GM12878 (cell line): ENCODE data around the gene CSMD2. TPM values are rescaled to one million over a fixed set of nuclear protein-coding genes. Genes with fewer than 3 reads are reported as not detected.
A peak's percentile ranks its signal among the peaks of the same experiment; 100 is the strongest.

ENCODE experiments used
- ATAC-seq: fragments of 200-7000 bp; cut with Tn5 transposase; 3 replicates; pipeline ENCODE4 v1.9.1; 2020; ENCODE audit warnings: mild to moderate bottlenecking, moderate library complexity
- BruUV-seq: library from RNA; stranded (reverse); fragments of 400-500 nt; replicated peaks from 2 replicates; lab custom pipeline; 2021; lab: Mats Ljungman, UMichigan
- CTCF ChIA-PET: fragments of 300-600 bp; sonication (Branson Sonifier 250); formaldehyde crosslinking; extraction: SDS; loops from one replicate; lab custom pipeline; 2021; ENCODE audit warnings: inconsistent platforms; lab: Yijun Ruan, JAX
- POLR2A ChIA-PET: fragments of 350-600 bp; formaldehyde crosslinking; extraction: SDS; loops from one replicate; lab custom pipeline; 2021; ENCODE audit warnings: inconsistent platforms; lab: Charles Lee
- RAD21 ChIA-PET: fragments of 300-600 bp; sonication (Branson Sonifier 250); formaldehyde crosslinking; loops from one replicate; lab custom pipeline; 2023; ENCODE audit warnings: antibody characterized with exemption; ENCODE audit not compliant: unreplicated experiment; lab: Charles Lee
- SMC1A ChIA-PET: fragments of 300-600 bp; sonication (Branson Sonifier 250); formaldehyde crosslinking; loops from one replicate; lab custom pipeline; 2023; ENCODE audit not compliant: unreplicated experiment, uncharacterized antibody; lab: Charles Lee
- DNase-seq: peaks from one replicate; pipeline ENCODE4 v3.0.0-alpha.2; 2011; ENCODE audit warnings: low read depth, low spot score
- FAIRE-seq: peaks from 3 replicates; lab custom pipeline; 2011; peaks lifted over from hg19 to GRCh38; lab: Jason Lieb, UNC
- H2AFZ ChIP-seq: 2 replicates; pipeline ENCODE4 v1.6.0; 2011; ENCODE audit warnings: low read depth, low read length, control low read depth; ENCODE audit not compliant: control insufficient read depth
- H3K27ac ChIP-seq: 2 replicates; pipeline ENCODE4 v1.5.1; 2011; ENCODE audit warnings: control low read depth; ENCODE audit not compliant: control insufficient read depth, insufficient read depth
- H3K27me3 ChIP-seq, 2 experiments: replicated peaks in 1 of 2; 2 replicates each; pipeline versions ENCODE4 v1.6.0 to v1.6.1; 2011; ENCODE audit warnings: low read length in 1 of 2; ENCODE audit not compliant: control insufficient read depth in 2 of 2, insufficient read depth in 2 of 2
- H3K36me3 ChIP-seq, 2 experiments: 2 replicates each; pipeline ENCODE4 v1.5.1; 2011; ENCODE audit warnings: low read length in 1 of 2; ENCODE audit not compliant: control insufficient read depth in 2 of 2, insufficient read depth in 2 of 2
- H3K4me1 ChIP-seq: 2 replicates; pipeline ENCODE4 v1.6.1; 2011; ENCODE audit warnings: mild to moderate bottlenecking, low read length, moderate library complexity, mixed read lengths; ENCODE audit not compliant: control insufficient read depth, insufficient read depth
- H3K4me2 ChIP-seq: 2 replicates; pipeline ENCODE4 v1.6.0; 2011; ENCODE audit warnings: control low read depth; ENCODE audit not compliant: control insufficient read depth, insufficient read depth
- H3K4me3 ChIP-seq: fragments of 200-600 bp; sonication (generic); 2 replicates; pipeline ENCODE4 v1.5.1; 2016
- H3K79me2 ChIP-seq: 2 replicates; pipeline ENCODE4 v1.6.0; 2011; ENCODE audit warnings: low read length; ENCODE audit not compliant: control insufficient read depth, insufficient read depth
- H3K9ac ChIP-seq: 2 replicates; pipeline ENCODE4 v1.8.0; 2011; ENCODE audit warnings: low read length, control low read depth, mixed read lengths; ENCODE audit not compliant: control insufficient read depth, insufficient read depth
- H3K9me3 ChIP-seq: replicated peaks from 3 replicates; pipeline ENCODE4 v1.5.1; 2011; ENCODE audit warnings: mild to moderate bottlenecking, low read length; ENCODE audit not compliant: control insufficient read depth, insufficient read depth
- H4K20me1 ChIP-seq: 2 replicates; pipeline ENCODE4 v1.6.0; 2011; ENCODE audit not compliant: control insufficient read depth, insufficient read depth
- ASH2L ChIP-seq: fragments of 300-600, 200-600 bp; sonication (generic); IDR thresholded peaks from 2 replicates; pipeline ENCODE4 v1.6.1; 2017; ENCODE audit warnings: low read depth, mild to moderate bottlenecking, borderline replicate concordance
- ATF7 ChIP-seq: fragments of 450-650 bp; IDR thresholded peaks from 2 replicates; pipeline ENCODE4 v1.6.1; 2016; ENCODE audit warnings: low read depth, mild to moderate bottlenecking
- BACH1 ChIP-seq: fragments of 450-650 bp; IDR thresholded peaks from 2 replicates; pipeline ENCODE4 v1.6.1; 2017; ENCODE audit warnings: mild to moderate bottlenecking, borderline replicate concordance
- CEBPZ ChIP-seq: fragments of 150-350 bp; IDR thresholded peaks from 2 replicates; pipeline ENCODE4 v1.6.1; 2016; ENCODE audit warnings: low read depth, low read length
- ESRRA ChIP-seq: IDR thresholded peaks from 2 replicates; pipeline ENCODE4 v1.6.1; 2012; ENCODE audit warnings: mild to moderate bottlenecking, low read length, improper control_type of control experiment
- FOXK2 ChIP-seq: fragments of 450-650 bp; IDR thresholded peaks from 2 replicates; pipeline ENCODE4 v1.6.1; 2017; ENCODE audit warnings: mild to moderate bottlenecking, moderate library complexity
- HDAC6 ChIP-seq: fragments of 200-600 bp; sonication (generic); IDR thresholded peaks from one replicate; pipeline ENCODE4 v1.8.0; 2017; ENCODE audit warnings: antibody characterized with exemption; ENCODE audit not compliant: unreplicated experiment
- PAX5 ChIP-seq: IDR thresholded peaks from 2 replicates; pipeline ENCODE4 v1.6.1; 2011; ENCODE audit warnings: low read depth, low read length, borderline replicate concordance
- SP1 ChIP-seq: IDR thresholded peaks from one replicate; pipeline ENCODE4 v1.6.1; 2011; ENCODE audit warnings: low read depth, low read length
- TARDBP ChIP-seq: IDR thresholded peaks from 2 replicates; pipeline ENCODE4 v1.6.1; 2016; ENCODE audit warnings: borderline replicate concordance
- ZNF207 ChIP-seq: fragments of 450-650 bp; IDR thresholded peaks from 2 replicates; pipeline ENCODE4 v1.6.1; 2014; ENCODE audit warnings: antibody characterized with exemption, mild to moderate bottlenecking, borderline replicate concordance
- WGBS: methylation state at CpG from one replicate; pipeline ENCODE4 v1.1.6; 2016; ENCODE audit warnings: low lambda C conversion rate; ENCODE audit not compliant: insufficient replicate concordance, insufficient coverage; ENCODE audit errors: missing lambda C conversion rate; 5-methylcytosine and 5-hydroxymethylcytosine counted together
- in situ Hi-C: fragments of 300-500 bp; cut with MboI; formaldehyde crosslinking; loops from 9 replicates; pipeline ENCODE4 v1.14.3; 2018; ENCODE audit warnings: mixed read lengths
- intact Hi-C: fragments of 100-400 bp; cut with micrococcal nuclease; formaldehyde crosslinking; loops from one replicate; pipeline ENCODE4 v1.14.2; 2022; ENCODE audit not compliant: unreplicated experiment
- polyA plus RNA-seq, 11 experiments: library from polyadenylated mRNA; depleted of rRNA in 4 of 11; unstranded in 6 of 11; stranded (reverse) in 5 of 11; fragments of >200 nt; fragmentation: Nextera tagmentation in 4 of 11; fragmentation: Illumina TruSeq in 1 of 11; extraction: Ambion mirVana in 4 of 11; extraction: Trizol in 1 of 11; gene quantifications; 1 replicate in 1 of 11; 2 replicates in 10 of 11; pipeline versions ENCODE4 v1.2.1 to v1.2.3, GENCODE V29; 2011 to 2016; ENCODE audit warnings: inconsistent platforms in 2 of 11, missing spikeins in 2 of 11, low read depth in 1 of 11
- total RNA-seq, 4 experiments: library from RNA; depleted of rRNA in 3 of 4; stranded (reverse); fragments of >200 nt in 3 of 4; fragmentation: Illumina TruSeq in 1 of 4; extraction: Trizol in 1 of 4; gene quantifications; 2 replicates each; pipeline versions ENCODE4 v1.2.1 to v1.2.3, GENCODE V29; 2013 to 2021
- TF ChIP-seq, protein P1 (sequence below): IDR thresholded peaks from 2 replicates; pipeline ENCODE4 v1.6.1; 2012; ENCODE audit warnings: mild to moderate bottlenecking, low read depth, low read length

Gene CSMD2
- total and polyA plus RNA-seq, 10 of the 15 experiments (the other 5 are each of a cell fraction or from before 2014, with no cell fraction given), result under 0.01 TPM; not detected in 9

DNA sequence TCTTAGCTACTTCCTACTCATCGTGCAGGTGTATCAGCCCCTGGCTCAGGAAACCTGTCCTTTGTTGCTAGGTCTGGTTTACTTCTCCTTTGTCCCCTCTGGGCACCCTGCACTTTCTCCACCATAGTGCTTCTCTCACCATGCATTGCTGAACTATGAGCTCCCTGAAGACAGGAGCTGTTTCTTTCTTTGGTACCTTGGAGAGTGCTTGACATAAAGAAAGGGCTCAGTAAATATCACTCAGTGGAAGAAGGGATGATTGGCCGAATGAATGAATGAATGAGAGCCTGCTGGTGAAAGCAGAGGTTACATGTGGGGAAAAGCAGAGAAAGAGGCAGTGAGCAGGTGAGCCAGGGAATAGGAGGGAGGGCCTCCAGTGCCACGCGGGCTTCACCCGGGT is 310.9 kb downstream of the CSMD2 start:
- no TSS peak for BruUV-seq
- FAIRE-seq, result no peak
- H3K4me2 ChIP-seq, result no peak overlapping the region
- intact Hi-C loops (no loop called here), in situ Hi-C loops (no loop called here)
- no peak for ATAC-seq
- H3K27me3 ChIP-seq, result no peaks in the 10 kb centered on the region; a peak in 1 of 4 replicates
- DNase-seq, result no peak
- H3K79me2 ChIP-seq, result no peaks in the 10 kb centered on the region
- ChIA-PET POLR2A (no interaction called here), SMC1A (no interaction called here), RAD21 (no interaction called here), CTCF (no interaction called here)
- TF ChIP-seq, protein P1, sequence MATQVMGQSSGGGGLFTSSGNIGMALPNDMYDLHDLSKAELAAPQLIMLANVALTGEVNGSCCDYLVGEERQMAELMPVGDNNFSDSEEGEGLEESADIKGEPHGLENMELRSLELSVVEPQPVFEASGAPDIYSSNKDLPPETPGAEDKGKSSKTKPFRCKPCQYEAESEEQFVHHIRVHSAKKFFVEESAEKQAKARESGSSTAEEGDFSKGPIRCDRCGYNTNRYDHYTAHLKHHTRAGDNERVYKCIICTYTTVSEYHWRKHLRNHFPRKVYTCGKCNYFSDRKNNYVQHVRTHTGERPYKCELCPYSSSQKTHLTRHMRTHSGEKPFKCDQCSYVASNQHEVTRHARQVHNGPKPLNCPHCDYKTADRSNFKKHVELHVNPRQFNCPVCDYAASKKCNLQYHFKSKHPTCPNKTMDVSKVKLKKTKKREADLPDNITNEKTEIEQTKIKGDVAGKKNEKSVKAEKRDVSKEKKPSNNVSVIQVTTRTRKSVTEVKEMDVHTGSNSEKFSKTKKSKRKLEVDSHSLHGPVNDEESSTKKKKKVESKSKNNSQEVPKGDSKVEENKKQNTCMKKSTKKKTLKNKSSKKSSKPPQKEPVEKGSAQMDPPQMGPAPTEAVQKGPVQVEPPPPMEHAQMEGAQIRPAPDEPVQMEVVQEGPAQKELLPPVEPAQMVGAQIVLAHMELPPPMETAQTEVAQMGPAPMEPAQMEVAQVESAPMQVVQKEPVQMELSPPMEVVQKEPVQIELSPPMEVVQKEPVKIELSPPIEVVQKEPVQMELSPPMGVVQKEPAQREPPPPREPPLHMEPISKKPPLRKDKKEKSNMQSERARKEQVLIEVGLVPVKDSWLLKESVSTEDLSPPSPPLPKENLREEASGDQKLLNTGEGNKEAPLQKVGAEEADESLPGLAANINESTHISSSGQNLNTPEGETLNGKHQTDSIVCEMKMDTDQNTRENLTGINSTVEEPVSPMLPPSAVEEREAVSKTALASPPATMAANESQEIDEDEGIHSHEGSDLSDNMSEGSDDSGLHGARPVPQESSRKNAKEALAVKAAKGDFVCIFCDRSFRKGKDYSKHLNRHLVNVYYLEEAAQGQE, result peak; percentile 18; the same call in 1 of the 2 replicates
- TF ChIP-seq SP1, result no peak
- WGBS, result 58% methylated on average over 5 of the region's 5 CpGs
- no peak overlapping the region for H2AFZ ChIP-seq
- H3K4me3 ChIP-seq, result no peak overlapping the region
- no peak overlapping the region for H3K27ac ChIP-seq
- no peak overlapping the region for H3K9ac ChIP-seq
- H3K4me1 ChIP-seq, result no peaks in the 10 kb centered on the region
- H3K9me3 ChIP-seq, result no peaks in the 10 kb centered on the region
- H4K20me1 ChIP-seq, result no peaks in the 10 kb centered on the region; the same call in 1 of the 2 replicates
- no peaks in the 10 kb centered on the region for H3K36me3 ChIP-seq

GRCh38 chr1:33853431-33853830 is 311.6 kb downstream of the CSMD2 start:
- H3K79me2 ChIP-seq, result no peaks in the 10 kb centered on the region
- in situ Hi-C loops, result no loop called here
- no peak for FAIRE-seq
- no peaks in the 10 kb centered on the region; a peak in 1 of 4 replicates for H3K27me3 ChIP-seq
- ChIA-PET RAD21 (no interaction called here), POLR2A (no interaction called here), CTCF (no interaction called here), SMC1A (no interaction called here)
- no peak overlapping the region for H3K9ac ChIP-seq
- no peaks in the 10 kb centered on the region for H3K36me3 ChIP-seq
- H3K4me3 ChIP-seq, result no peak overlapping the region
- 0% methylated on average over 1 of the region's 1 CpG for WGBS
- no peaks in the 10 kb centered on the region; the same call in 1 of the 2 replicates for H4K20me1 ChIP-seq
- no peak overlapping the region for H3K4me2 ChIP-seq
- H3K4me1 ChIP-seq, result no peaks in the 10 kb centered on the region
- BruUV-seq, result no TSS peak
- H3K27ac ChIP-seq, result no peak overlapping the region
- intact Hi-C loops, result no loop called here
- no peak for DNase-seq
- no peak for ATAC-seq
- no peaks in the 10 kb centered on the region for H3K9me3 ChIP-seq
- H2AFZ ChIP-seq, result no peak overlapping the region
- no peak for TF ChIP-seq PAX5
- no peak for TF ChIP-seq ASH2L
- TF ChIP-seq FOXK2, result no peak
- no peak for TF ChIP-seq TARDBP
- no peak for TF ChIP-seq ATF7
- no peak for TF ChIP-seq HDAC6
- no peak for TF ChIP-seq ZNF207
- TF ChIP-seq BACH1, result no peak
- no peak for TF ChIP-seq CEBPZ
- TF ChIP-seq ESRRA, result no peak
